Measurements from ENCODE around the gene CDCA7. TPM values are rescaled to one million over a fixed set of nuclear protein-coding genes. Genes with fewer than 3 reads are reported as not detected.

Gene CDCA7
- total and polyA plus RNA-seq, 7 experiments from 2014 or later = 0.46 to 86.7 (median 0.85) TPM

DNA sequence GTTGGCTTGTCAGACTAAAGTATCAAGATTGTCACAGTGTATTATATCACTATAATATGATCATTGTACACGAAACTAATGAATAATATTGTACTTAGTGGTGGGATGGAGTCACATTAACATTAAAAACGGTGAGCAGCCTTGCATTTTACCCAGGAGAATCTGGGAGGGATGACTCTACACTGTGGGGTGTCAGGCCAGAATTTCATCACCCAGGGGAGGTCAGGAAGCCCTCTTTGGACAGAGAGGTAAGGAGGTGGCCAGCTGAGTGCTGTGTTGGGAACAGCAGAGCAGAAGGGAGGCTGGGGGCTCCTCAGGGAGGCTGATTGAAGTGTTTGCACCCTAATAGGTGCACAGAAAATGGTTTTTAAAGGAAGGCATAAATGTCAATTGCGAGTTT is 33.0 kb downstream of the CDCA7 start:
- no peaks in the 10 kb centered on the region for H3K9me3 ChIP-seq (ENCODE audit: control insufficient read depth in 2 of 3, low read length in 3 of 3)
- H3K36me3 ChIP-seq (ENCODE audit: control insufficient read depth in 2 of 3, insufficient read depth in 3 of 3, low read length in 3 of 3) = no peaks in the 10 kb centered on the region
- ATAC-seq = no peak
- ChIA-PET CTCF (no interaction called here), POLR2A (no interaction called here)
- H3K9me3 Mint-ChIP-seq = peaks cover 0 to 4% (median 0%) of the 10 kb centered on the region in 11 donors
- intact Hi-C loops (cut with micrococcal nuclease) = no loop called here
- no peak overlapping the region for H3K27ac Mint-ChIP-seq
- peaks cover 0 to 26% (median 5%) of the 10 kb centered on the region in 5 donors for H3K27me3 Mint-ChIP-seq
- H3K4me3 ChIP-seq (ENCODE audit: low read length) = no peak overlapping the region
- H3K4me1 ChIP-seq (ENCODE audit: control insufficient read depth in 2 of 2, insufficient read depth in 2 of 2, low read length in 2 of 2) = no peaks in the 10 kb centered on the region
- H3K4me3 Mint-ChIP-seq = no peak overlapping the region
- no peak for DNase-seq
- H3K36me3 Mint-ChIP-seq = peaks cover 0 to 10% (median 0%) of the 10 kb centered on the region in 5 donors
- no peaks in the 10 kb centered on the region for H3K4me1 Mint-ChIP-seq
- no peak overlapping the region for H3K27ac ChIP-seq (ENCODE audit: low read depth, low read length)
- no peaks in the 10 kb centered on the region for H3K27me3 ChIP-seq (ENCODE audit: control insufficient read depth in 2 of 2, insufficient read depth in 2 of 2, low read length in 2 of 2)

DNA sequence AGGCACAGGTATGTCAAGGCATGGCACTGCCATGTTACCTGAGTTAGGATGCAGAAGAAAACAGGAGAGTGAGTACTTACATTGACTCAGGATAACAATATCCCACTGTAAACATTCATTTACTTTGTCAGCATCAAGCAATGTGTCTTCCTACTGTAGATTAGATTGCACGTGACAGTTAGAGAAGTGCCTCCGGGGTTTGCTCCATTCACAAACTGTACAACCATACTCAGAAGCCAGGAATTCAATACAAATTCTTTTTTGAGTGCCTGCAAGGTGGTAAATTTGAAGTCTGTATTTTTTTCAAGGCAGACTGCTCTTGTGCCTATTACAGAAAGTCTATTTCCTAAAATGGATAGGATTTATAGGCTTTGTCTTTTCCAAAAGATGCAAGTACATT is 34.1 kb downstream of the CDCA7 start:
- H3K27ac Mint-ChIP-seq = no peak overlapping the region
- H3K4me3 ChIP-seq (ENCODE audit: low read length) = no peak overlapping the region
- peaks cover 0 to 4% (median 0%) of the 10 kb centered on the region in 11 donors for H3K9me3 Mint-ChIP-seq
- H3K4me3 Mint-ChIP-seq = no peak overlapping the region
- CTCF ChIA-PET = no interaction called here
- H3K4me1 ChIP-seq (ENCODE audit: control insufficient read depth in 2 of 2, insufficient read depth in 2 of 2, low read length in 2 of 2) = no peaks in the 10 kb centered on the region
- H3K36me3 Mint-ChIP-seq = peaks cover 0 to 4% (median 0%) of the 10 kb centered on the region in 5 donors
- no peaks in the 10 kb centered on the region for H3K9me3 ChIP-seq (ENCODE audit: control insufficient read depth in 2 of 3, low read length in 3 of 3)
- intact Hi-C loops (cut with micrococcal nuclease) = no loop called here
- H3K4me1 Mint-ChIP-seq = no peaks in the 10 kb centered on the region
- H3K27ac ChIP-seq (ENCODE audit: low read depth, low read length) = no peak overlapping the region
- no peaks in the 10 kb centered on the region for H3K27me3 ChIP-seq (ENCODE audit: control insufficient read depth in 2 of 2, insufficient read depth in 2 of 2, low read length in 2 of 2)
- DNase-seq (no peak), ATAC-seq (no peak)
- peaks cover 3 to 28% (median 8%) of the 10 kb centered on the region in 5 donors for H3K27me3 Mint-ChIP-seq
- POLR2A ChIA-PET = no interaction called here
- no peaks in the 10 kb centered on the region for H3K36me3 ChIP-seq (ENCODE audit: control insufficient read depth in 2 of 3, insufficient read depth in 3 of 3, low read length in 3 of 3)

DNA sequence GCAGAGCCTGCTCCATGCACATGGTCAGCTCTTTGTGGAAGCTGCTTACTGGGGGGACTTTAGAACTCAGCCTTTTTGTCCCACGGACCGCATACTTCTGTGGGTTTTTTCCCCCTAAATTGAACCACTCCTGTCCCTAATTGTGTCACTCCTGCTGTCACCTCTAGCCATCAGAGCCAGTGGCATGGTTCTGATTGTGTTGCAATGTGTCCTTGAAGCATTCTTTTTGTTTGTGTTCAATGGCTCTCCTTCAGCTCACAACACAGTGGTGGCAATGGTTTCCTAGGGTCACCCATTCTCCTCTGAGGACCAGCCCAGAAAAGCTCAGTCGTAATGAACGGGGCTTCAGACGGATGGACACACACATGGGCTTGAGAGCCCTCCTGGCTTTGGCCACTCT is 35.4 kb downstream of the CDCA7 start:
- ChIA-PET CTCF (no interaction called here), POLR2A (no interaction called here)
- Histone ChIP-seq H3K4me3 (ENCODE audit: low read length) (no peak overlapping the region), H3K36me3 (ENCODE audit: control insufficient read depth in 2 of 3, insufficient read depth in 3 of 3, low read length in 3 of 3) (no peaks in the 10 kb centered on the region), H3K27me3 (ENCODE audit: control insufficient read depth in 2 of 2, insufficient read depth in 2 of 2, low read length in 2 of 2) (no peaks in the 10 kb centered on the region), H3K27ac (ENCODE audit: low read depth, low read length) (no peak overlapping the region), H3K9me3 (ENCODE audit: control insufficient read depth in 2 of 3, low read length in 3 of 3) (no peaks in the 10 kb centered on the region), H3K4me1 (ENCODE audit: control insufficient read depth in 2 of 2, insufficient read depth in 2 of 2, low read length in 2 of 2) (no peaks in the 10 kb centered on the region)
- H3K27me3 Mint-ChIP-seq = peaks cover 14 to 37% (median 19%) of the 10 kb centered on the region in 5 donors
- ATAC-seq (no peak), DNase-seq (no peak)
- H3K36me3 Mint-ChIP-seq = no peaks in the 10 kb centered on the region
- intact Hi-C loops (cut with micrococcal nuclease) = no loop called here
- H3K9me3 Mint-ChIP-seq = no peaks in the 10 kb centered on the region
- no peak overlapping the region for H3K27ac Mint-ChIP-seq
- H3K4me1 Mint-ChIP-seq = no peaks in the 10 kb centered on the region
- H3K4me3 Mint-ChIP-seq = no peak overlapping the region

DNA sequence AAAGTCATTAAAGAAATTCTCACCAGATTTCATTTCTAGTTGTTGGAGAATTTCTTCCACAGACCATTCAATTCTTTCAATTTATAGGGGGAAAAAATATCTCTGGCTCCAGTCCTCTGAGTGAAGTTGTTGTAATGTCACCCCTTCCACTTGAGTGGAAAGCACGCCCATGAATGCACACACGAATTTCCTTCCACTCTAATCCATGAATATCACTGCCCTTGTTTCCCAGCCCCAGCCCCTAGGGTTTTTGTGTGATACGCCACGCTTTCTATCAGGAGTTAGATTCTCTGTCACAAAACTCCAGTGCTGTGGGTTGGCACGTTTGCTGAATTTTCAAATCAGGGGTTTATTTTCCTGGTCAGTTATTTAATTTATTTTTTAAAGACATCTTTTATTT is 38.1 kb downstream of the CDCA7 start:
- no peak overlapping the region for H3K27ac Mint-ChIP-seq
- no peaks in the 10 kb centered on the region for H3K9me3 ChIP-seq (ENCODE audit: control insufficient read depth in 2 of 3, low read length in 3 of 3)
- no peaks in the 10 kb centered on the region for H3K36me3 ChIP-seq (ENCODE audit: control insufficient read depth in 2 of 3, insufficient read depth in 3 of 3, low read length in 3 of 3)
- H3K27me3 ChIP-seq (ENCODE audit: control insufficient read depth in 2 of 2, insufficient read depth in 2 of 2, low read length in 2 of 2) = no peaks in the 10 kb centered on the region
- intact Hi-C loops (cut with micrococcal nuclease) = no loop called here
- no peak overlapping the region for H3K4me3 ChIP-seq (ENCODE audit: low read length)
- no peak overlapping the region for H3K27ac ChIP-seq (ENCODE audit: low read depth, low read length)
- ATAC-seq (no peak), DNase-seq (no peak)
- H3K4me1 Mint-ChIP-seq = no peaks in the 10 kb centered on the region
- ChIA-PET POLR2A (no interaction called here), CTCF (no interaction called here)
- H3K4me1 ChIP-seq (ENCODE audit: control insufficient read depth in 2 of 2, insufficient read depth in 2 of 2, low read length in 2 of 2) = no peaks in the 10 kb centered on the region
- H3K36me3 Mint-ChIP-seq = no peaks in the 10 kb centered on the region
- peaks cover 28 to 56% (median 35%) of the 10 kb centered on the region in 5 donors for H3K27me3 Mint-ChIP-seq
- H3K9me3 Mint-ChIP-seq = no peaks in the 10 kb centered on the region
- no peak overlapping the region for H3K4me3 Mint-ChIP-seq

- Histone ChIP-seq H3K27ac (ENCODE audit: low read depth, low read length) (no peak overlapping the region), H3K9me3 (ENCODE audit: control insufficient read depth in 2 of 3, low read length in 3 of 3) (no peaks in the 10 kb centered on the region), H3K27me3 (ENCODE audit: control insufficient read depth in 2 of 2, insufficient read depth in 2 of 2, low read length in 2 of 2) (no peaks in the 10 kb centered on the region), H3K36me3 (ENCODE audit: control insufficient read depth in 2 of 3, insufficient read depth in 3 of 3, low read length in 3 of 3) (no peaks in the 10 kb centered on the region), H3K4me3 (ENCODE audit: low read length) (no peak overlapping the region), H3K4me1 (ENCODE audit: control insufficient read depth in 2 of 2, insufficient read depth in 2 of 2, low read length in 2 of 2) (no peaks in the 10 kb centered on the region)
- Mint-ChIP-seq H3K4me1 (no peaks in the 10 kb centered on the region), H3K4me3 (no peak overlapping the region), H3K9me3 (no peaks in the 10 kb centered on the region), H3K27ac (no peak overlapping the region), H3K36me3 (no peaks in the 10 kb centered on the region), H3K27me3 (peaks cover 29 to 58% (median 39%) of the 10 kb centered on the region in 5 donors)
- no peak for DNase-seq
- no peak for ATAC-seq
- intact Hi-C loops (cut with micrococcal nuclease) = no loop called here
- POLR2A ChIA-PET = no interaction called here
- CTCF ChIA-PET = no interaction called here
These were observed 38.5 kb downstream of the CDCA7 start for GRCh38 chr2:173393186-173393585.

- Histone ChIP-seq H3K4me1 (ENCODE audit: control insufficient read depth in 2 of 2, insufficient read depth in 2 of 2, low read length in 2 of 2) (no peaks in the 10 kb centered on the region), H3K9me3 (ENCODE audit: control insufficient read depth in 2 of 3, low read length in 3 of 3) (no peaks in the 10 kb centered on the region), H3K36me3 (ENCODE audit: control insufficient read depth in 2 of 3, insufficient read depth in 3 of 3, low read length in 3 of 3) (no peaks in the 10 kb centered on the region), H3K27ac (ENCODE audit: low read depth, low read length) (no peak overlapping the region), H3K4me3 (ENCODE audit: low read length) (no peak overlapping the region), H3K27me3 (ENCODE audit: control insufficient read depth in 2 of 2, insufficient read depth in 2 of 2, low read length in 2 of 2) (no peaks in the 10 kb centered on the region)
- Mint-ChIP-seq H3K27me3 (peaks cover 29 to 60% (median 41%) of the 10 kb centered on the region in 5 donors), H3K4me1 (no peaks in the 10 kb centered on the region), H3K27ac (no peak overlapping the region), H3K9me3 (no peaks in the 10 kb centered on the region), H3K4me3 (no peak overlapping the region), H3K36me3 (no peaks in the 10 kb centered on the region)
- DNase-seq (no peak), ATAC-seq (no peak)
- intact Hi-C loops (cut with micrococcal nuclease) = no loop called here
- CTCF ChIA-PET = no interaction called here
- POLR2A ChIA-PET = no interaction called here
These were observed 39.0 kb downstream of the CDCA7 start for GRCh38 chr2:173393636-173394035.

DNA sequence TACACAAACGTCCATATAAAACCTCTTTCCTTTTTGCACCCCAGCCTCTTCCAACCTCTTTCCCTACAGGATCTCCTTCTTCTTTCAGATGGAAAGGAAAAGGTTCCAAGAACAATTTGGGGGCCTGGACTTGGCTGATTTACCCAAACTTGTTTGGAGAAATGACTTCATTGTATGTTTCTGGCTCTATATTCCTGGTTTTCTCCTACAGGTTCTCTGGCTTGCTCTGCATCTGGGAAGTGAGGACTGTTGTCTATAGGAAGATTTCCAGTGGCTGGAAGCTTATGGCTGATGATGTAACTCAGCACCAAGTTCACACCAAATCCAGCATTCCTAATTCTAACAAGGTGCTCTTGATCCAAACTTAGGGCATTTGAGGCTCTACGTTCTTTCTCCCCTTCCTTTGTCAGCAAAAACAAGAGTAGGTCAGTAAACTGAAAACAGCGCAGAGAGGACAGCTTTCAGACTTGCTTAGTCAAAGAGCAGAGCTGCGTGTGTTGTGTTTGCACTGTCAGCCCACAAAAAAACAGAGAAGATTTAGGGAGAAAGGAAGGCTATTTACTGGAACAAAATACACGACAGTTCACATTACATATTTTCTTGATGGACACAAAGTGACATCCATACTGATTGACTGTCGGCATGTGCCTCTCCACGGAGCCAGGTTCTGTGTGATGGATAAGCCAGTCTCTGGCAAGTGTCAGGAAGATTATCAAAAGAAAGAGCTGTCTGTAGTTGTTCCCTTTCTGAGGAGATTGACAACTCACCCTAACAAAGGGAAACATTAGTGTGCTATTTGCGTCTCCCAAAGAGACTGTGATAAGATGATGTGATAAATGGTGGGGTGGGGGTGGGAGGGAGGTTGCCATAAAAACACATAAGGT is 39.7 kb downstream of the CDCA7 start:
- no peaks in the 10 kb centered on the region for H3K36me3 Mint-ChIP-seq
- ChIA-PET CTCF (no interaction called here), POLR2A (no interaction called here)
- Histone ChIP-seq H3K27me3 (ENCODE audit: control insufficient read depth in 2 of 2, insufficient read depth in 2 of 2, low read length in 2 of 2) (no peaks in the 10 kb centered on the region), H3K4me1 (ENCODE audit: control insufficient read depth in 2 of 2, insufficient read depth in 2 of 2, low read length in 2 of 2) (no peaks in the 10 kb centered on the region), H3K36me3 (ENCODE audit: control insufficient read depth in 2 of 3, insufficient read depth in 3 of 3, low read length in 3 of 3) (no peaks in the 10 kb centered on the region), H3K4me3 (ENCODE audit: low read length) (no peak overlapping the region), H3K27ac (ENCODE audit: low read depth, low read length) (no peak overlapping the region), H3K9me3 (ENCODE audit: control insufficient read depth in 2 of 3, low read length in 3 of 3) (no peaks in the 10 kb centered on the region)
- H3K4me1 Mint-ChIP-seq = no peaks in the 10 kb centered on the region
- H3K9me3 Mint-ChIP-seq = no peaks in the 10 kb centered on the region
- no peak for ATAC-seq
- intact Hi-C loops (cut with micrococcal nuclease) = no loop called here
- no peak for DNase-seq
- no peak overlapping the region for H3K27ac Mint-ChIP-seq
- H3K27me3 Mint-ChIP-seq = peaks cover 33 to 66% (median 44%) of the 10 kb centered on the region in 5 donors
- no peak overlapping the region for H3K4me3 Mint-ChIP-seq
